CD4-positive, alpha-beta T cell (primary cell): ENCODE data around the gene VSIG1. TPM values are rescaled to one million over a fixed set of nuclear protein-coding genes. Genes with fewer than 3 reads are reported as not detected.
A peak's percentile ranks its signal among the peaks of the same experiment; 100 is the strongest.

ENCODE experiments used
- ATAC-seq: fragments of 200-7000 bp; cut with Tn5 transposase; one replicate; pipeline ENCODE4 v1.10.0; 2022; ENCODE audit warnings: mild to moderate bottlenecking; ENCODE audit not compliant: poor library complexity
- CTCF ChIA-PET: fragments of 350-600 bp; sonication (Branson Sonifier 250); formaldehyde crosslinking; loops from one replicate; lab custom pipeline; 2021; ENCODE audit warnings: antibody characterized with exemption, inconsistent platforms; lab: Charles Lee
- POLR2A ChIA-PET: fragments of 350-600 bp; sonication (Branson Sonifier 250); formaldehyde crosslinking; loops from one replicate; lab custom pipeline; 2021; ENCODE audit warnings: antibody characterized with exemption, inconsistent platforms; lab: Charles Lee
- DNase-seq, 14 experiments: peaks; one replicate each; pipeline ENCODE4 v3.0.0-alpha.2; 2013 to 2020; ENCODE audit warnings: mixed read lengths in 2 of 14
- H3K27ac ChIP-seq, 2 donors: one replicate each; pipeline versions ENCODE4 v1.5.1 to v1.7.0; 2013; ENCODE audit warnings: low read length in 2 of 2, low read depth in 1 of 2, mild to moderate bottlenecking in 1 of 2
- H3K27me3 ChIP-seq, 2 experiments: 1 replicate in 1 of 2; 2 replicates in 1 of 2; pipeline versions ENCODE4 v1.6.1 to v1.7.0; 2013; ENCODE audit warnings: low read length in 2 of 2, control low read depth in 1 of 2, mild to moderate bottlenecking in 1 of 2, moderate library complexity in 1 of 2; ENCODE audit not compliant: insufficient read depth in 2 of 2, control insufficient read depth in 1 of 2
- H3K36me3 ChIP-seq: one replicate; pipeline ENCODE4 v1.6.1; 2013; ENCODE audit warnings: low read length, control low read depth; ENCODE audit not compliant: insufficient read depth
- H3K4me1 ChIP-seq: one replicate; pipeline ENCODE4 v1.6.1; 2013; ENCODE audit warnings: low read length, control low read depth; ENCODE audit not compliant: insufficient read depth
- H3K4me3 ChIP-seq: one replicate; pipeline ENCODE4 v1.5.1; 2013; ENCODE audit warnings: mild to moderate bottlenecking, low read length, moderate library complexity
- H3K9me3 ChIP-seq, 2 experiments: 1 replicate in 1 of 2; 2 replicates in 1 of 2; pipeline versions ENCODE4 v1.6.1 to v1.7.0; 2013; ENCODE audit warnings: low read length in 2 of 2, mild to moderate bottlenecking in 2 of 2, control low read depth in 1 of 2, moderate library complexity in 1 of 2; ENCODE audit not compliant: control insufficient read depth in 1 of 2, insufficient read depth in 1 of 2
- H3K27ac Mint-ChIP-seq: one replicate; pipeline ENCODE4 v1.8.0; 2020; ENCODE audit warnings: mixed read lengths
- H3K27me3 Mint-ChIP-seq: one replicate; pipeline ENCODE4 v1.8.0; 2021; ENCODE audit warnings: mixed read lengths
- H3K36me3 Mint-ChIP-seq: one replicate; pipeline ENCODE4 v1.8.0; 2021; ENCODE audit warnings: low read depth, mixed read lengths
- H3K4me1 Mint-ChIP-seq: one replicate; pipeline ENCODE4 v1.8.0; 2021; ENCODE audit warnings: low read depth, mixed read lengths
- H3K4me3 Mint-ChIP-seq: one replicate; pipeline ENCODE4 v1.8.0; 2020; ENCODE audit warnings: mild to moderate bottlenecking, mixed read lengths
- H3K9me3 Mint-ChIP-seq: one replicate; pipeline ENCODE4 v1.8.0; 2020; ENCODE audit warnings: mixed read lengths
- intact Hi-C, 2 experiments: fragments of 100-400 bp; cut with DNase I in 1 of 2; cut with micrococcal nuclease in 1 of 2; formaldehyde crosslinking; loops; one replicate each; pipeline versions ENCODE4 v1.15.1 to v1.9.0; 2023 to 2025; cut with DNase I, micrococcal nuclease
- total RNA-seq, 174 experiments: library from RNA in 2 of 174; stranded (reverse) in 2 of 174; gene quantifications; one replicate each; pipeline ENCODE4 v1.2.3 and lab custom pipeline; 2021 to 2026
- TF ChIP-seq, protein P1 (sequence below): fragments of 200-600 bp; IDR thresholded peaks from one replicate; pipeline ENCODE4 v1.8.0; 2022; ENCODE audit warnings: antibody characterized with exemption, mild to moderate bottlenecking

Gene VSIG1
- total RNA-seq, 2 experiments from 2014 or later = 12.5 to 14.9 TPM

DNA sequence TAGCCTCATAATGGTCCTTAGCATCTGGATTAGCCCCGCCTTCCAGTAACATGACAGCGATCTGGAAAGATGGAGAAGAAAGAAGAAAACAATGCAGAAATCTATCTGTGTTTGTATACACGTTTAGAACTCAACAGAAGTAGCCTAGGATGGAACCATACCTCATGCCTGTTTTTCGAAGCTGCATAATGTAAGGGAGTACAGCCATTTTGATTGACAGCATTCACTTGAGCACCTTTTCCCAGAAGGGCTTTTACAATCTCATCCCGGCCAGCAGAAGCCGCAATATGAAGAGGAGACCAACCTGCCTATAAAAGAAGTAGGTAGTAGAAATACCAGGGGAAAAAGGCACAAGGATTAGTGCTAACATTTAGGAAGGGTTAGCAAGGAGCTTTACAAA lies 42.9 kb downstream of the VSIG1 start:
- no peak overlapping the region for H3K27ac ChIP-seq
- peaks cover 0 to 2% of the 10 kb centered on the region in 2 experiments for H3K27me3 ChIP-seq
- H3K4me1 ChIP-seq = peaks cover 11% of the 10 kb centered on the region
- H3K36me3 ChIP-seq = peaks cover 18% of the 10 kb centered on the region
- H3K27ac Mint-ChIP-seq = no peak overlapping the region
- CTCF ChIA-PET = no interaction called here
- no peak overlapping the region for H3K4me3 ChIP-seq
- H3K36me3 Mint-ChIP-seq = peaks cover 17% of the 10 kb centered on the region
- intact Hi-C loops = no loop called here
- TF ChIP-seq, protein P1, sequence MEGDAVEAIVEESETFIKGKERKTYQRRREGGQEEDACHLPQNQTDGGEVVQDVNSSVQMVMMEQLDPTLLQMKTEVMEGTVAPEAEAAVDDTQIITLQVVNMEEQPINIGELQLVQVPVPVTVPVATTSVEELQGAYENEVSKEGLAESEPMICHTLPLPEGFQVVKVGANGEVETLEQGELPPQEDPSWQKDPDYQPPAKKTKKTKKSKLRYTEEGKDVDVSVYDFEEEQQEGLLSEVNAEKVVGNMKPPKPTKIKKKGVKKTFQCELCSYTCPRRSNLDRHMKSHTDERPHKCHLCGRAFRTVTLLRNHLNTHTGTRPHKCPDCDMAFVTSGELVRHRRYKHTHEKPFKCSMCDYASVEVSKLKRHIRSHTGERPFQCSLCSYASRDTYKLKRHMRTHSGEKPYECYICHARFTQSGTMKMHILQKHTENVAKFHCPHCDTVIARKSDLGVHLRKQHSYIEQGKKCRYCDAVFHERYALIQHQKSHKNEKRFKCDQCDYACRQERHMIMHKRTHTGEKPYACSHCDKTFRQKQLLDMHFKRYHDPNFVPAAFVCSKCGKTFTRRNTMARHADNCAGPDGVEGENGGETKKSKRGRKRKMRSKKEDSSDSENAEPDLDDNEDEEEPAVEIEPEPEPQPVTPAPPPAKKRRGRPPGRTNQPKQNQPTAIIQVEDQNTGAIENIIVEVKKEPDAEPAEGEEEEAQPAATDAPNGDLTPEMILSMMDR = no peak
- no peaks in the 10 kb centered on the region for H3K9me3 Mint-ChIP-seq
- H3K9me3 ChIP-seq = no peaks in the 10 kb centered on the region
- POLR2A ChIA-PET = no interaction called here
- ATAC-seq (no peak), DNase-seq (no peak)
- H3K4me3 Mint-ChIP-seq = no peak overlapping the region
- peaks cover 8% of the 10 kb centered on the region for H3K4me1 Mint-ChIP-seq
- H3K27me3 Mint-ChIP-seq = no peaks in the 10 kb centered on the region

DNA sequence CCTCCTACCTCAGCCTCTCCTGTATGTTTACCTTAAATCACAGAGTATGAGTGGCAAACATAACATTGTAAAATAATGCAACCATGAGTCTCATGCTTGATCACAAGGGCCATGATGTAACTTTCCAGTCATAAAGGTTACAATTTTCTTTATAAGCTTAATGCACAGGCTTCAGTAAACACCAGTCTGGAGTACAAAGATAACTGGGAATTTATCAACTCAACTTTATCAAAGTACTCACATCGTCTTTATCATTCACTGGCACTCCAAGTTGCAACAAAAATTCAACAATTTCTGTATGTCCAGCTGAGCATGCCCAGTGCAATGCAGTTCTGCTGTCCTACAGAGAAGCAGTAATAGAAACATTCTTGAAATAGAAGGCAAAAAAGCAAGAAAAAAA lies 43.6 kb downstream of the VSIG1 start:
- Histone ChIP-seq H3K4me1 (peaks cover 11% of the 10 kb centered on the region), H3K27ac (no peak overlapping the region), H3K4me3 (no peak overlapping the region), H3K36me3 (peaks cover 18% of the 10 kb centered on the region), H3K27me3 (peaks cover 0 to 2% of the 10 kb centered on the region in 2 experiments), H3K9me3 (no peaks in the 10 kb centered on the region)
- POLR2A ChIA-PET = no interaction called here
- Mint-ChIP-seq H3K4me1 (peaks cover 8% of the 10 kb centered on the region), H3K9me3 (no peaks in the 10 kb centered on the region), H3K36me3 (peaks cover 17% of the 10 kb centered on the region), H3K27ac (no peak overlapping the region), H3K4me3 (no peak overlapping the region), H3K27me3 (no peaks in the 10 kb centered on the region)
- CTCF ChIA-PET = no interaction called here
- intact Hi-C loops = no loop called here
- DNase-seq (no peak), ATAC-seq (no peak)
- TF ChIP-seq, protein P1 = no peak

- peaks cover 9% of the 10 kb centered on the region for H3K36me3 Mint-ChIP-seq
- H3K27me3 Mint-ChIP-seq = no peaks in the 10 kb centered on the region
- TF ChIP-seq, protein P1 = no peak
- ChIA-PET CTCF (no interaction called here), POLR2A (interaction anchor here (1.0 to 2.1 kb wide), 10 partner anchors 10 to 1091 kb away, joined by 3 to 14 read pairs (median 5); partner anchors contain the start of genes MID2 and PRPS1)
- H3K27ac Mint-ChIP-seq = no peak overlapping the region
- H3K4me1 ChIP-seq = peaks cover 11% of the 10 kb centered on the region
- ATAC-seq (no peak), DNase-seq (no peak)
- H3K9me3 ChIP-seq = no peaks in the 10 kb centered on the region
- peak overlapping the region; percentile 87 for H3K4me3 ChIP-seq
- peak overlapping the region; percentile 72 to 87 for H3K27ac ChIP-seq
- no peaks in the 10 kb centered on the region for H3K27me3 ChIP-seq
- intact Hi-C loops = loop anchor here (5.0 to 10.0 kb wide), 4 partner anchors 458 to 1447 kb away; partner anchors contain the start of genes RBM41 (in 2 of the 2) and NXT2 (in 1 of the 2)
- no peaks in the 10 kb centered on the region for H3K9me3 Mint-ChIP-seq
- no peak overlapping the region for H3K4me3 Mint-ChIP-seq
- H3K4me1 Mint-ChIP-seq = peaks cover 8% of the 10 kb centered on the region
- H3K36me3 ChIP-seq = peaks cover 10% of the 10 kb centered on the region
Observed at GRCh38 chrX:108090491-108091263, 45.8 kb downstream of the VSIG1 start.
